ENCODE data around the gene KIAA0319L.
A peak's percentile ranks its signal among the peaks of the same experiment; 100 is the strongest.
"Not testable (repeated sequence)": the region's sequence is repeated elsewhere in the genome, so short reads cannot be mapped to it uniquely, and the experiment has no call there.

The KIAA0319L gene

DNA sequence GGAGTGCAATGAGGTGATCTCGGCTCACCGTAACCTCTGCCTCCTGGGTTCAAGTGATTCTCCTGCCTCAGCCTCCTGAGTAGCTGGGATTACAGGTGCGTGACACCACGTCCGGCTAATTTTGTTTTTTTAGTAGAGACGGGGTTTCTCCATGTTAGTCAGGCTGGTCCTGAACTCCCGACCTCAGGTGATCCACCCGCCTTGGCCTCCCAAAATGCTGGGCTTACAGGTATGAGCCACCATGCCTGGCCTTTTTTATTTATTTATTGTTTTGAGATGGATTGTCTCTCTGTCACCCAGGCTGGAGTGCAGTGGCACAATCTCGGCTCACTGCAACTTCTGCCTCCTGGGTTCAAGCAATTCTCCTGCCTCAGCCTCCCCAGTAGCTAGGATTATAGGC lies 24.4 kb upstream of the KIAA0319L start:
- DNase-seq (ENCODE audit: low spot score), result not testable (repeated sequence)

DNA sequence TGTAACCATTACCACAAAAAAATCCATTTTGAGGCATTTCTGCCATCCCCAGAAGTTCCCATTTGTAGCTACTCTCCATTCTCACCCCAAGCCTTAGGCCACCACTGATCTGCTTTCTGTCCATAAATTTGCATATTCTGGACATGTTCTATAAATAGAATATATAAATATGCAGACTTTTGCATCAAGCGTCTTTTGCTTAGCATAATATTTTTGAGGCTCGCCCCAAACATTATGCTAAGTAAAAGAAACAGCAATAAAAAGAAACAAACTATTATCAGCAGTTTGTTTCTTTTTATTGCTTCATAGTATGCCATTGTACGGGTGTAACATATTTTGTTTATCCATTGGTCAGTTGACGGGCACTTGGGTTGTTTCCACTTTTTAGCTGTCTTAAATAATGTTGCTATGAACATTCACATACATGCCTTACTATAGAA lies 23.8 kb upstream of the KIAA0319L start:
- DNase-seq (ENCODE audit: low spot score), result no peak

DNA sequence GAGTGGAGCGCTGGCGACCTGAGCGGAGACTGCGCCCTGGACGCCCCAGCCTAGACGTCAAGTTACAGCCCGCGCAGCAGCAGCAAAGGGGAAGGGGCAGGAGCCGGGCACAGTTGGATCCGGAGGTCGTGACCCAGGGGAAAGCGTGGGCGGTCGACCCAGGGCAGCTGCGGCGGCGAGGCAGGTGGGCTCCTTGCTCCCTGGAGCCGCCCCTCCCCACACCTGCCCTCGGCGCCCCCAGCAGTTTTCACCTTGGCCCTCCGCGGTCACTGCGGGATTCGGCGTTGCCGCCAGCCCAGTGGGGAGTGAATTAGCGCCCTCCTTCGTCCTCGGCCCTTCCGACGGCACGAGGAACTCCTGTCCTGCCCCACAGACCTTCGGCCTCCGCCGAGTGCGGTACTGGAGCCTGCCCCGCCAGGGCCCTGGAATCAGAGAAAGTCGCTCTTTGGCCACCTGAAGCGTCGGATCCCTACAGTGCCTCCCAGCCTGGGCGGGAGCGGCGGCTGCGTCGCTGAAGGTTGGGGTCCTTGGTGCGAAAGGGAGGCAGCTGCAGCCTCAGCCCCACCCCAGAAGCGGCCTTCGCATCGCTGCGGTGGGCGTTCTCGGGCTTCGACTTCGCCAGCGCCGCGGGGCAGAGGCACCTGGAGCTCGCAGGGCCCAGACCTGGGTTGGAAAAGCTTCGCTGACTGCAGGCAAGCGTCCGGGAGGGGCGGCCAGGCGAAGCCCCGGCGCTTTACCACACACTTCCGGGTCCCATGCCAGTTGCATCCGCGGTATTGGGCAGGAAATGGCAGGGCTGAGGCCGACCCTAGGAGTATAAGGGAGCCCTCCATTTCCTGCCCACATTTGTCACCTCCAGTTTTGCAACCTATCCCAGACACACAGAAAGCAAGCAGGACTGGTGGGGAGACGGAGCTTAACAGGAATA lies 20.1 kb upstream of the KIAA0319L start:
- no peak for DNase-seq (ENCODE audit: low spot score)

DNA sequence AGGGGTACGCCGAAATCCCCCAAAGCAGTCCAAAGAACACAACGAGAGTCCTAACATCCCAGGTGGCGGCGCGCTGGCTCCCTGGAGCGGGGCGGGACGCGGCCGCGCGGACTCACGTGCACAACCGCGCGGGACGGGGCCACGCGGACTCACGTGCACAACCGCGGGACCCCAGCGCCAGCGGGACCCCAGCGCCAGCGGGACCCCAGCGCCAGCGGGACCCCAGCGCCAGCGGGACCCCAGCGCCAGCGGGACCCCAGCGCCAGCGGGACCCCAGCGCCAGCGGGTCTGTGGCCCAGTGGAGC lies 19.5 kb upstream of the KIAA0319L start:
- not testable (repeated sequence) for DNase-seq (ENCODE audit: low spot score)

DNA sequence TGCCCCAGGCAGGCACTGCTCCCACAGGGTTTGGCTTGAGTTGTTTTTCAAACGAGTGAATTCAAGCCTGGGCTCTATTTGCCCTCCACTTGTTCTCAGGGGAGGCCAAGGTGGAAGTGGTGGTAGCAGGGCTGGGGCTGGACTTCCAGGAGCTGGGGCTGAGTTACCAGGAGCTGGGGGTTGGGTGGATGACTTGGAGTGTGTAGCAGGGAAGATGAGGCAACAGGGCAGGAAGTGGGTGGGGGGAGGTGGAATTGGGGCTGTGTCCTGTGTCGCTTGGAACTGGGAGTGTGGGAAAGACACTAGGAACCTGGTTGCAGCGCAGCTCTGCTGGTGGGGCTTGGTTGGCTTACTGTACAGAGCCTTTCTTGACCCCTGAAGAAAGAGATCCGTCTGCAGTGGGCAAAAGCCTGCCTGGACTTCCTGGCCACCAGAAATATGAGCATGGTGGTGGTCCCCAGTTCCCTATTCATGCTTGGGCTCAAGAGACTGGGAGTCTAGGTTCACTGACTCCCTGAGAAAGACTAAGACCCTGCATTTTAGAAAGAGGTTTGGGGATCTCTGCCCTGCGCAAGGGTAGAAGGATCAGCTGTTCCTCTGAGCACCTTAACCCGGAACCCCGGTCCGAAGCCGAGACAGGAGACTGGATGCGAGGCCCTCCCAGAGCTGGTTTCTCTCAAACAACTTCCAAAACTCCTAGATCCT lies 19.0 kb upstream of the KIAA0319L start:
- no peak for DNase-seq (ENCODE audit: low spot score)

DNA sequence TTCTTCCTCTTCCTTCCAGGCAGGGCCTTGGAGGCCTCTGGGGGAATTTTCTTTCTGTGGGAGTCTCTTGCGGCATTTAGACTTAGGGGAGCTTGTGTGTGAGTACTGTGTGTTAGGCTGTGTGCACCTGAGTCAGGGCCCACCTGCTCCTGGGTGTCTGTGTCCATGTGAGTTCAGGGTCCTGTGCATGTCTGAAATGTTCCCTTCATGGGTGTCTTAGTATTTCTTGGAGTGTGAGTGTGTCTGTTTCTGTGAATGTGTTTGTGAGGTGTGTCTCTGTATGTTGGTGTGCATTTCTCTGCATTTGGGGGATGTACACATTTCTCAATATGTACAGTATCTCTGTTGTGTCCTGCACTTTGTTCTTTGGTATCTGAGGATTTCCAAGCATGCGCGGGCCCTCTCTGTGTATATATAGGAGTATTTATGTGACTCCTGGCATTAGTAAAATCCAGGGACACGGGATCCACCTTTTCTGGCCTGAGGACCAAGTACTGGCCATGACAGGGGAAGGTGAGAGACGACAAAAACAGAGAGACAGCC lies 18.3 kb upstream of the KIAA0319L start:
- no peak for DNase-seq (ENCODE audit: low spot score)

DNA sequence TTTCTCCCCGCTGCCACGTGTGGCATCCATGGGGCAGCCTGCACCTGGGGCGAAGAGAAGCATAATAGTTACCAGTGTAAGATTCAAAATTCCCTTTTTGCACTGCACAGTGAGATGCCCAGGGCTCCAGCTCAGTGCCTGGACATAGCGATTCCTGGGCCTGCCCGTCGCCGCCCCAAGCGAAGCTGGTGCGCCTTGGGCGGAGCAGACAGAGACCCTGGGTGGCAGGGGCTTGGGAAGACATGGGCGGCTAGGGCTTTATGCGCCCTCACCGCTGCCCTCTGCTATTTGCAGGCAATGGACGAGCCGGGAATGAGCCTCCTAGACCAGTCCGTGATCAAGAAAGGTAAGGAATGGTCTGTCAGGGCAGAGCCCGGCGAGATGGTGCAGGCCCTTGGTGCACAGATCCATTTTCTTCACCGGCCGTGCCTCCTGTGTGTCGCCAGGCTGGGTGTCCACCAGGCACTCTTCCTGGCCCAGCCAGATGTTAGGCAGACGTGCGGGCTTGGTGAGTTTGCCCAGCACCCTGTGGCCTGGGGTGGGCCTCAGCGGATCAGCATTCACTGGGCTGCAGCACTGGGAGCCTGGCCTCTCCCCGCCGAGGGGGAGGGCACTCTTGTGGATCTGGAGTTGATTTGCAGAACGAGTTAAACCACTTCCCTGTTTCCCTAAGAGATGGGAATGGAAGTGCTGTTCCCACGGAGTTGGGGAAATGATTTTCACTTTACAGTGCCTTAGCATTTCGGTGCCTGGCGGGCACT lies 17.6 kb upstream of the KIAA0319L start:
- DNase-seq (ENCODE audit: low spot score), result no peak

DNA sequence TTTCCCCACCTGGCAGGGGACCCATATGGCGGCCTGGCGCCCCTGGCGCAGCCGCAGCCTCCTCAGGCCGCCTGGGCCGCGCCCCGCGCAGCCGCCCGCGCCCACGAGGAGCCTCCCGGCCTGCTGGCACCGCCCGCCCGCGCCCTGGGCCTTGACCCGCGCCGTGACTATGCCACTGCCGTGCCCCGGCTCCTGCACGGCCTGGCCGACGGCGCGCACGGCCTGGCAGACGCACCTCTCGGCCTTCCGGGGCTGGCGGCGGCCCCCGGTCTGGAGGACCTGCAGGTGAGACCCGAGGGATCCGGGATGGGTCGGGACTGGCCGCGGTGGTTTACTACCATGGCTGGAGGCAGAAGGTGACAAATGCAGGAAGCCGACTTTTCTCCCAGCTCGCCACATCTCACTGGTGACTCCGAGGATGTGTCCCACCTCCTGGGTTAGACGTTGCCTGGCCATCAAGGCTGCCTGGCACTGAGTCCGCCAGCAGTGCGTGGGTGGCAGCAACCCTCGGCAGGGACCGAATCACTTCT lies 17.0 kb upstream of the KIAA0319L start:
- DNase-seq (ENCODE audit: low spot score), result no peak

DNA sequence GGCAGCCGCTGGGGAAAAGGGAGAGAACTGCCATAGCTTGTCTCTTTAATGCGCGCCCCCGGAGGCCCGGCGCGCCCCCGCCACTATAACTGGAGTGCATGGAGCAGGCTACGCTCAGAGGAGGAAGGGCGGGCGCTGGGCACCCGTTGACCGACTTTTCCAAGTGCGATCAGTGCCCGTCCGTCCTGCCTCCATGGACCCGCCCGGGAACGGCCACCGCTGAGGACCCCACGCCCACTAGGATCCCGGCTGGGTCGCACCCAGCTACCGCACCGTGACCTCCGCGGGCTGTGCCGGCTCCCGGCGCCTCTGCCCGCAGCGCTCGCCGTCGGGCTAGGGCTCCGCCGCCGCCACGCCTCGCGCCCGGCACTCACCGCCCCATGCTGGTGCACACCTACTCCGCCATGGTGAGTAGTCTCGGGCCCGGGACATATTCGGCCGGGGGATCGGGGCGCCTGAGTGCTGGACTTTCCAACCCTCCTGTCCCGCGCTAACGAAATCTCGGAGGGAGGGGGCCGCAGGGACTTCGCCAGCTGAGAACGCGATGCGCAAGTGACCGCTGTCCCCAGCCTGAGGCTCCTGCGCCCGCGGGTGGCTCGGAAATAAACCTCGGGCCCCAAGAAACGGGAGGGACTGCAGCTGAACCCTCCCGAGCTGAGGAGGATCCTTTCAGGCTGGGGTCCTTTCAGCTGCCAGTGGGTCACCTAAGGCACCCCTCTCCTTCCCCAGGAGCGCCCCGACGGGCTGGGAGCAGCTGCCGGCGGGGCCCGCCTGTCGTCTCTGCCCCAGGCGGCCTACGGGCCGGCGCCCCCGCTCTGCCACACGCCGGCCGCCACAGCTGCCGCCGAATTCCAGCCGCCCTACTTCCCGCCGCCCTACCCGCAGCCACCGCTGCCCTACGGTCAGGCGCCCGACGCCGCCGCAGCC lies 16.3 kb upstream of the KIAA0319L start, which contains the start of gene TFAP2E:
Gene TFAP2E, plus strand, starts transcription at position 117 of the 927 bp plus-strand sequence. Its CDS starts 264 bp downstream, at position 381.
- DNase-seq (ENCODE audit: low spot score), result peak; percentile 90

DNA sequence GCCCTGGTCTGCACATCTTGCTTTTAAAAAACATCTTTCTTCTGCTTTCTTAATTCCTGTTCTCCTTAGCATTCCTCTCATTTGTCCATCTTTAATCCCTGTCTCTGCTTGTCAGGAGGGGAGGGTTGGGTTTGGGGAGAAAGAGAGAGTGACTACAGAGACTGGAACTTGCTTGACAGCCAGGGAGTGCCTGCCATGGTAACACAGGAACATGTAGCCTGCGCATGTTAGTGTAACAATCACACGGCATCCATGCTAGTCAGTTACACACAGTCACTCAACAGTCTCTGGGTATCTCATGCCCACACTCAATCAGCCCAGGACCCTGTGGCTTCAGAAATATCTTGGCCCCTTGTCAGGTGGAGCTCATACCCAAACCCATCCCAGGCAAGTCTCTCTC lies 15.1 kb upstream of the KIAA0319L start:
- no peak for DNase-seq (ENCODE audit: low spot score)

DNA sequence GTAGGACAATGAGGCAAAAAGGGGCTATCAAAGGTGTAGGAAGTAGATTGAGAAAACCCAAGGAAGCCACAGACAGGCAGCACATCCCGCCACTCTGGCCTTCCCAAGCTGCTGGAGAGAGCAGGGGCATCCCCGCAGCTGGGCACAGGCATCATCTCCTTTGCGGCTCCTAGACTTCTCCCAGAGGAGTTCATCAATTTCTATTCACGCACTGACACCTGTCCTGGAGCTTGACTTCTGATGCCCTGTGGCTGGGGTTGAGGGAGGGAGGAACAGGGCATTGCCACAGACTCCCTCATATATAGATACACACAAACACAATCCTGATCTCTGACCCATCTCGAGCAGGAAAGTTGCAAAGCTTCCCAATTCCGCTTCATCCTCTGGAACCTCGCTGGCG lies 14.1 kb upstream of the KIAA0319L start:
- DNase-seq (ENCODE audit: low spot score), result no peak

DNA sequence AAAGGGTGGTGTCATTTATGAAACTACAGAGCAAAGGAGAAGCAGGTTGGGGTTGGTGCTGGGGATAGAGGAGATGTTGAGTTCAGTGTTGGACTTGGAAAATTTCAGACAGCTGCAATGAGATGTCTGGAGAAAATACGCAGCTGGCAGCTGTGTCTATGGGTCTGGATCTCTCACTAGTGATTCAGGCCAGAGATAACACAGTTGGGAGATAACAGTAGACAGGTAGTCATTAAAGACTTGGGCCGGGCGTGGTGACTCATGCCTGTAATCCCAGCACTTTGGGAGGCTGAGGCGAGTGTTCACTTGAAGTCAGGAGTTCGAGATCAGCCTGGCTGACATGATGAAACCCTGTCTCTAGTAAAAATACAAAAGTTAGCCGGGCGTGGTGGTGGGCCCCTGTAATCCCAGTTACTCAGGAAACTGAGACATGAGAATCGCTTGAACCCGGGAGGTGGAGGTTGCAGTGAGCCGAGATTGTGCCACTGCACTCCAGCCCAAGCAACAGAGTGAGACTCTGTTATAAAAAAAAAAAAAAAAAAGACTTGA lies 13.5 kb upstream of the KIAA0319L start:
- DNase-seq (ENCODE audit: low spot score), result no peak

DNA sequence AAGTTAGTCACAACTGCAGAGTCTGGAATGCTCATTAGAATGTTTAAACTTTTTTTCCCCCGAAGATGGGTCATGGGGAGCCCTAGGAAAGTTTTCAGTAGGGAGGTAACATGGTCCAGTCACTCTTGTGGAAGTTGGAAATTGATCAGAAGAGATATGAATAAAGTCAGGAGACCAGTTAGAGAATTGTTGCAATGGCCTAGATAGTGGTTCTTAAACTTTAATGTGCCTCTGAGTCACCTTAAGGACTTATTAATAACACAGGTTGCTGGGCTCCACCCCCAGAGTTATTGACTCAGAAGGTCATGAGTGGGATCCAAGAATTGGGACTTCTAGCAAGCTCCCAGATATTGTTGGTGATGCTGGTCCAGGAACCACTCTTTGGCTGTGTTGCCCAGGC lies 12.7 kb upstream of the KIAA0319L start:
- no peak for DNase-seq (ENCODE audit: low spot score)

DNA sequence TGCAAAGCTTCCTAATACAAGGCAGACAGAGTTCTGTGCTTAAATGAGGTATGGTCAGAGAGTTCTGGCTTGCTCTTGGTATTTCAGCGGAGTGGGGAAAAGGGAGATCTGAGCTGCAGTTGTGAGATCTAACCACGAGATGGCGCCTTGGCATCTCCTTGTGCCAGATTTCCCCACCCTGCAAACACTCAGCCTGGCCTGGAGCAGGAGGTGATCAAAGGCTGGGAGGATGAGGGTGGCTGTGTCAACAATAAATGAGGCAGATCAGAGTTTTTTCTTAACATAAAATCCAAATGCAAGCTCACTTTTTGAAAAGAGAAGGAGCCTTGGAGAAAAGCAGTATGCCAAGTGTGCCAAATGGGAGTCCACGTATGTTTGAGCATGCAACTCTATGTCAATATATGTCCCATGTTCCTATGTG lies 11.8 kb upstream of the KIAA0319L start:
- peak; percentile 93 for DNase-seq (ENCODE audit: low spot score)

DNA sequence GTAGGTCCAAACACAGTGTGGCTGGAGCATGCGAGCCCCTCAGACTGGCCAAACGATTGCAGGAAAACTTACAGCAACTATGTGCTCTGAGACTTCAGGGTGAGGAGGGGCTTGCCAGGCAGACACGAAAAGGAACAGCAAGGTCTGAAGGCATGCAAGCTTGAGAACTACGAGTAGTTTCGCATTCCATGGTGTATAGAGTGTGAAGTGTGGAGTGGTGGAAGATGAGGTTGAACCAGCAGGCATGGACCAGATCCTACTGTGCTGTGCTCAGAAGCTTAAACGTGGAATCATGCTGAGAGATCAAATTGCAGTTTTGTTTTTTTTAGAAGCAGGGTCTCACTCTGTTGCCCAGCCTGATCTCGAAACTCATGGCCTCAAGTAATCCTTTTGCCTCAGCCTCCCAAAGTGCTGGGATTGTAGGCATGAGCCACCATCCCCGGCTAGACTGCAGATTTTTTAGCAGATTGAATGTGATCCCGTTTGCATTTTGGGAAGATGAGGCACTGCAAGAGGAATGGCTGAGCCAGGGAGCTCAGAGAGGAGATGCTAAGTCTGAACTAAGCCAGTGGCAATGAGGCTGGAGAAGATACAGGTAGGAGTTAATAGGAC lies 10.8 kb upstream of the KIAA0319L start:
- DNase-seq (ENCODE audit: low spot score), result no peak

DNA sequence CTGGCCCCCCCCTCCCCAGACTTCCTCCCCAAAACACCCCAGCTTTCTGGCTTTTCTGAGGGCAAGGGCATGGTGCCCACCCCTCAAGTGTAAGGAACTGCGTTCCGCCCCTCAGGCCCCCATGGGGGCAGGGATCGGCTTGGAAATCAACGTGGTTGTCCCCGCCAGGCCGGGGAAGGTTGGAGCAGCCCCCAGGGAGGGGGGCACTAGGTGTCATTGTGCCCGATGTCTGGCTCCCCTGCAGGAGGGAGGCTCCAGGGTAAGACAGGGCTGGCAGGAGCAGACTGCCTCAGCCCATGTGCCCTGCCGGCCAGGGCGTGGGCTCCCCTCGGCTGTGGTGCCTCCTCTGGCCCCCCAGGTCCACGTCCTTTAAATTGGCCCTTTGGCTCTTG lies 8.5 kb upstream of the KIAA0319L start:
- no peak for DNase-seq (ENCODE audit: low spot score)

DNA sequence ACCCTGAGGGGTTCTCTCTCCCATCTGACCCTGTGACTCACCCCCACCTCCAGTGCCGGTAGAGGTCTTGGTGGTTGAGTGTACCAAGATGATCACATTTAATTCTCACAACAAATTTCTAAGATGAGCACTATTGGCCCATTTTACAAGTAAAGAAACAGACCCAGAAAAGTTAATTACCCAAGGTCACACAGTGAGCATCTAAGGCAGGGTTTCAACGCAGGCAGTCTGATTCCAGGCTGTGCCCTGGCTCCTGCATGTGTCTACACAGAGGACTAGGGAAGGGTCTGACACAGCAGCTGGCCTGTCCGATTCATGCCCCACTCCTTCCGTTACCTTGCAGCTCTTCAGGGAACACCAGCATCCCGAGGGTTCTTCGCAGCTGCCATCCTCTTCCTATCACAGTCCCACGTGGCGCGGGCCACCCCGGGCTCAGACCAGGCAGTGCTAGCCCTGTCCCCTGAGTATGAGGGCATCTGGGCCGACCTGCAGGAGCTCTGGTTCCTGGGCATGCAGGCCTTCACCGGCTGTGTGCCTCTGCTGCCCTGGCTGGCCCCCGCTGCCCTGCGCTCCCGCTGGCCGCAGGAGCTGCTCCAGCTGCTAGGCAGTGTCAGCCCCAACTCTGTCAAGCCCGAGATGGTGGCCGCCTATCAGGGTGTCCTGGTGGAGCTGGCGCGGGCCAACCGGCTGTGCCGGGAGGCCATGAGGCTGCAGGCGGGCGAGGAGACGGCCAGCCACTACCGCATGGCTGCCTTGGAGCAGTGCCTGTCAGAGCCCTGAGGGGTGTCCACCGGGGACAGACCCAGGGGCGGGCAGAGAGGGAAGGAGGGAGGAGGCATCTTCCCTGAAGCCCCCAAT lies 7.9 kb upstream of the KIAA0319L start:
- no peak for DNase-seq (ENCODE audit: low spot score)

DNA sequence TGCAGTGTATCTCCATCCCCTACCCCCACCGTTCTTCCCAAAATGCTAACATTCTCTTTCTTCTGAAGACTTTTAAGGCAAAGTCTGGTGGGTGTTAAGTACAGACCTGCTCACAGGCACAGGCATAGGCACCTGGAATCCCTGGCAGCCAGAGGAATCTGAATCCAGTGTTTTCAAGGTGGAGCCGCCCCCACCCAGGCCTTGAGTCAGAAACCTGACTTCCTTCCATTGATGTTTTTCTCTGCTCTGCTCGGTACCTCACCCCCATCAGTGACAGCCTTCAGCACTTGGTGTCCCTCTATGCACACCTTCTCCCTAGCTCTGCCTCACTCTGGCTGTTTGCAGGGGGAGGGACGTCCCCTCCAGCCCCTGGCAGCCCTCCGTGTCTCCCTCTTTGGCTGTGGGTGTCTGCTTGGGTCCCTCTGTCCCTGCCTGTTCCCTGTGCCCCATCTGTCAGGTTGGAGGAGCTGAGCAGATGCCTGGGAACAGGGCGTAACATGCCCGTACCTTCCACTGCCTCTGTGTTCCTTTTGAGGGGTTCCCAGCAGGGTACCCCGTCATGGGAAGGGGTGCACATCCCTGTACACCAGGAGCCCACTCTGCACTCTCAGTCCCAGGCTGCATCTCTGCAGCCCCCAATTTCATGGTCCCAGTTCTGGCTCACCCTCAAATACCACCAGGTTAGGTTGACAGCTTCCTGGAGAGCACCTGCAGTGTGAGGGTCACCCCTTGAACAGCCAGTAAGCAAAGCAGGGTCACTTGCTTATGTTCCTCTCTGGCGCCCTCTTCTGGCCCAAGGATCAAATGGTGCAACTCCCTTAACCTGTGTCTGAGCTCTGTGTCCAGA lies 7.1 kb upstream of the KIAA0319L start:
- DNase-seq (ENCODE audit: low spot score), result peak; percentile 93

Measured in HuH-7.5 (cell line).